SK-N-SH treated with all-trans-retinoic acid at 6 μM for 48 hours (cell line): Measurements from ENCODE around the gene TMEM163.

Experiments used
- ATAC-seq: fragments of 200-7000 bp; cut with Tn5 transposase; 3 replicates; pipeline ENCODE4 v1.9.1; 2020; ENCODE audit warnings: mild to moderate bottlenecking, moderate library complexity
- ARNTL ChIP-seq: fragments of 450-650 bp; formaldehyde crosslinking; IDR thresholded peaks from 2 replicates; pipeline ENCODE4 v1.5.0; 2020; ENCODE audit warnings: low read depth, mild to moderate bottlenecking, moderate library complexity, borderline replicate concordance
- BACH2 ChIP-seq: fragments of 250-450 bp; sonication (Bioruptor Pico); IDR thresholded peaks from 2 replicates; pipeline ENCODE4 v1.9.0; 2021; ENCODE audit warnings: mild to moderate bottlenecking, borderline replicate concordance
- CREB5 ChIP-seq: fragments of 250-450 bp; sonication (Bioruptor Pico); IDR thresholded peaks from 2 replicates; pipeline ENCODE4 v1.5.1; 2020; ENCODE audit warnings: low read depth, mild to moderate bottlenecking, moderate library complexity
- CSDC2 ChIP-seq: fragments of 250-450 bp; sonication (Bioruptor Pico); IDR thresholded peaks from 2 replicates; pipeline ENCODE4 v1.5.0; 2020; ENCODE audit warnings: mild to moderate bottlenecking, moderate library complexity
- CSRNP3 ChIP-seq: fragments of 250-450 bp; sonication (Bioruptor Pico); IDR thresholded peaks from 2 replicates; pipeline ENCODE4 v1.5.1; 2021; ENCODE audit warnings: mild to moderate bottlenecking, moderate library complexity
- ESRRG ChIP-seq: fragments of 250-450 bp; sonication (Bioruptor Pico); IDR thresholded peaks from 2 replicates; pipeline ENCODE4 v1.6.1; 2021; ENCODE audit warnings: mild to moderate bottlenecking
- ISL1 ChIP-seq: fragments of 250-450 bp; sonication (Bioruptor Pico); IDR thresholded peaks from 2 replicates; pipeline ENCODE4 v2.1.2; 2022; ENCODE audit warnings: mild to moderate bottlenecking, moderate library complexity
- PATZ1 ChIP-seq: fragments of 250-450 bp; sonication (Bioruptor Pico); IDR thresholded peaks from 2 replicates; pipeline ENCODE4 v1.8.0; 2020; ENCODE audit warnings: mild to moderate bottlenecking, moderate library complexity, borderline replicate concordance
- POU6F1 ChIP-seq: fragments of 250-450 bp; sonication (Bioruptor Pico); IDR thresholded peaks from 2 replicates; pipeline ENCODE4 v1.8.0; 2021; ENCODE audit warnings: low read depth, mild to moderate bottlenecking, moderate library complexity, borderline replicate concordance
- PPARA ChIP-seq: fragments of 250-450 bp; sonication (Bioruptor Pico); IDR thresholded peaks from 2 replicates; pipeline ENCODE4 v1.5.0; 2020; ENCODE audit warnings: mild to moderate bottlenecking, borderline replicate concordance
- RARB ChIP-seq: fragments of 250-450 bp; sonication (Bioruptor Pico); IDR thresholded peaks from 2 replicates; pipeline ENCODE4 v1.8.0; 2021; ENCODE audit warnings: mild to moderate bottlenecking, moderate library complexity
- SNAI2 ChIP-seq: fragments of 250-450 bp; sonication (Bioruptor Pico); IDR thresholded peaks from 2 replicates; pipeline ENCODE4 v1.5.0; 2020; ENCODE audit warnings: mild to moderate bottlenecking, moderate library complexity
- TCF4 ChIP-seq: fragments of 250-450 bp; sonication (Bioruptor Pico); IDR thresholded peaks from 2 replicates; pipeline ENCODE4 v1.8.0; 2021; ENCODE audit warnings: mild to moderate bottlenecking, moderate library complexity, borderline replicate concordance
- TOX ChIP-seq: fragments of 250-450 bp; sonication (Bioruptor Pico); IDR thresholded peaks from 2 replicates; pipeline ENCODE4 v1.8.0; 2021; ENCODE audit warnings: mild to moderate bottlenecking, moderate library complexity, borderline replicate concordance
- TSHZ2 ChIP-seq: fragments of 250-450 bp; sonication (Bioruptor Pico); IDR thresholded peaks from 2 replicates; pipeline ENCODE4 v1.5.0; 2020; ENCODE audit warnings: mild to moderate bottlenecking, moderate library complexity
- ZFP3 ChIP-seq: fragments of 250-450 bp; sonication (Bioruptor Pico); IDR thresholded peaks from 2 replicates; pipeline ENCODE4 v1.5.0; 2020; ENCODE audit warnings: mild to moderate bottlenecking, moderate library complexity
- ZFP30 ChIP-seq: fragments of 450-650 bp; formaldehyde crosslinking; IDR thresholded peaks from 2 replicates; pipeline ENCODE4 v1.5.0; 2022; ENCODE audit warnings: mild to moderate bottlenecking, moderate library complexity
- ZNF565 ChIP-seq: fragments of 450-650 bp; formaldehyde crosslinking; conservative IDR thresholded peaks from 2 replicates; pipeline ENCODE4 v1.5.0; 2020; ENCODE audit warnings: low read depth, mild to moderate bottlenecking, moderate library complexity
- ZNF8 ChIP-seq: fragments of 450-650 bp; formaldehyde crosslinking; IDR thresholded peaks from 2 replicates; pipeline ENCODE4 v1.5.0; 2020; ENCODE audit warnings: mild to moderate bottlenecking, moderate library complexity

The TMEM163 gene

GRCh38 chr2:134707330-134707676 lies 11.5 kb downstream of the TMEM163 start:
- no peak for ATAC-seq
- TF ChIP-seq ZFP3 (CRISPR knock-in tag) (no peak), TOX (CRISPR knock-in tag) (no peak), ISL1 (CRISPR knock-in tag) (no peak), TSHZ2 (CRISPR knock-in tag) (no peak), ESRRG (no peak), CSDC2 (no peak), ZNF565 (no peak), ZFP30 (no peak), PPARA (CRISPR knock-in tag) (no peak), CSRNP3 (CRISPR knock-in tag) (no peak), RARB (CRISPR knock-in tag) (no peak), PATZ1 (CRISPR knock-in tag) (no peak), BACH2 (CRISPR knock-in tag) (no peak)

GRCh38 chr2:134706587-134707329 lies 12.0 kb downstream of the TMEM163 start:
- no peak for ATAC-seq
- TF ChIP-seq TCF4 (CRISPR knock-in tag) (no peak), ZFP3 (CRISPR knock-in tag) (no peak), ZNF565 (no peak)

GRCh38 chr2:134705861-134706586 lies 12.8 kb downstream of the TMEM163 start:
- no peak for ATAC-seq
- TF ChIP-seq PATZ1 (CRISPR knock-in tag): no peak
- no peak for TF ChIP-seq ARNTL (CRISPR knock-in tag)
- no peak for TF ChIP-seq ZNF8 (CRISPR knock-in tag)
- TF ChIP-seq ESRRG: no peak
- no peak for TF ChIP-seq TOX (CRISPR knock-in tag)
- no peak for TF ChIP-seq ZNF565
- no peak for TF ChIP-seq POU6F1
- TF ChIP-seq SNAI2 (CRISPR knock-in tag): no peak
- no peak for TF ChIP-seq CSRNP3 (CRISPR knock-in tag)
- no peak for TF ChIP-seq TCF4 (CRISPR knock-in tag)
- no peak for TF ChIP-seq PPARA (CRISPR knock-in tag)
- no peak for TF ChIP-seq ZFP30
- no peak for TF ChIP-seq CREB5 (CRISPR knock-in tag)
- no peak for TF ChIP-seq TSHZ2 (CRISPR knock-in tag)
- TF ChIP-seq BACH2 (CRISPR knock-in tag): no peak
